A673 (cell line): Measurements from ENCODE around the gene NUDT3.
"Not testable (repeated sequence)": the region's sequence is repeated elsewhere in the genome, so short reads cannot be mapped to it uniquely, and the experiment has no call there.

Experiments
- CTCF ChIP-seq: fragments of 300-800, 200-600 bp; sonication (generic); conservative IDR thresholded peaks from 2 replicates; pipeline ENCODE4 v1.5.1; 2017; ENCODE audit warnings: low read depth, mild to moderate bottlenecking, antibody characterized with exemption, low read length, moderate library complexity, mixed read lengths
- EZH2 ChIP-seq: fragments of 200-600 bp; sonication (generic); IDR thresholded peaks from 2 replicates; pipeline ENCODE4 v1.6.1; 2017; ENCODE audit warnings: borderline replicate concordance, low read depth, mild to moderate bottlenecking, mixed read lengths, antibody characterized with exemption, low read length; ENCODE audit not compliant: poor library complexity, severe bottlenecking

DNA sequence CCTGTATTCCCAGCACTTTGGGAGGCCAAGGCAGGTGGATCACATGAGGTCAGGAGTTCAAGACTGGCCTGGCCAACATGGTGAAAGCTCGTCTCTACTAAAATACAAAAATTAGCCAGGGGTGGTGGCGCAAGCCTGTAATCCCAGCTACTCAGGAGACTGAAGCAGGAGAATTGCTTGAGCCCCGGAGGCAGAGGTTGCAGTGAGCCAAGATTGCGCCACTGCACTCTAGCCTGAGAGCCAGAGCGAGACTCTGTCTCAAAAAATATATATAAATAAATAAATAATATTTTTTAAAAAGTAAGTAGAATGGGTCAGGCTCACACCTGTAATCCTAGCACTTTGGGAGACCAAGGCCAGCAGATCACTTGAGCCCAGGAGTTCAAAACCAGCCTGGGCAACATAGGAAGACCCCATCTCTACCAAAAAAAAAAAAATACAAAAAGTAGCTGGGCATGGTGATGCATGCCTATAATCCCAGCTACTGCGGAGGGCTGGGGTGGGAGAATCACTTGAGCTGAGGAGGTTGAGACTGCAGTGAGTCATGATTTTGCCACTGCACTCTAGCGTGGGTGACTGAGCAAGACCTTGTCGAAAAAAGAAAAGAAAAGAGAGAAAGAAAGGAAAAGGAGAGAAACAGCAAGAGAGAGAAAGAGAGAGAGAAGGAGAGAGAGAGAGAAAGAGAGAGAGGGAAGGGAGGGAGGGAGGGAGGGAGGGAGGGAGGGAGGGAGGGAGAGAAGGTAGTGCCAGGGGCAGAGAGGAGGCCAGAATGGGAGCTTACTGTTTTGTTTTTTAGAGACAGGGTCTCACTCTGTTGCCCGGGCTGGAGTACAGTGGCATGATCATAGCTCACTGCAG lies 26.5 kb downstream of the NUDT3 start:
- TF ChIP-seq CTCF, EZH2: not testable (repeated sequence)
